Esophagus squamous epithelium (tissue), 5 donors: Measurements from ENCODE around the gene TRIP12. TPM values are rescaled to one million over a fixed set of nuclear protein-coding genes. Genes with fewer than 3 reads are reported as not detected.
"Not testable (repeated sequence)": the region's sequence is repeated elsewhere in the genome, so short reads cannot be mapped to it uniquely, and the experiment has no call there.

ENCODE experiments used
- DNase-seq: peaks from one replicate; lab custom pipeline; 2025; lab: John Stamatoyannopoulos, UW
- H3K27ac ChIP-seq, 4 donors: fragments of 200-600 bp; sonication (generic); one replicate each; pipeline ENCODE4 v1.5.1; 2016 to 2019; ENCODE audit warnings: mild to moderate bottlenecking in 1 of 4
- H3K27me3 ChIP-seq, 4 donors: fragments of 200-600 bp; sonication (generic); 1 replicate in 3 of 4; 2 replicates in 1 of 4; pipeline versions ENCODE4 v1.5.1 to v1.6.0; 2017 to 2021; ENCODE audit warnings: antibody characterized with exemption in 1 of 4
- H3K36me3 ChIP-seq, 3 donors: fragments of 200-600 bp; sonication (generic); one replicate each; pipeline ENCODE4 v1.5.1; 2016 to 2019
- H3K4me1 ChIP-seq, 3 donors: fragments of 200-600 bp; sonication (generic); one replicate each; pipeline ENCODE4 v1.5.1; 2017 to 2019
- H3K4me3 ChIP-seq, 4 donors: fragments of 200-600 bp; sonication (generic); 1 replicate in 3 of 4; 2 replicates in 1 of 4; pipeline ENCODE4 v1.5.1; 2016 to 2019; ENCODE audit warnings: mild to moderate bottlenecking in 2 of 4, moderate library complexity in 1 of 4
- H3K9me3 ChIP-seq, 3 donors: fragments of 200-600 bp; sonication (generic); one replicate each; pipeline ENCODE4 v1.5.1; 2016 to 2019
- POLR2A ChIP-seq, 4 donors: fragments of 450-650 bp; IDR thresholded peaks; one replicate each; pipeline ENCODE4 v1.6.1; 2017; ENCODE audit warnings: antibody characterized with exemption in 4 of 4, mild to moderate bottlenecking in 4 of 4, moderate library complexity in 3 of 4
- WGBS, 2 donors: methylation state at CpG; one replicate each; pipeline ENCODE4 v1.1.5; 2018; 5-methylcytosine and 5-hydroxymethylcytosine counted together
- intact Hi-C: fragments of 100-400 bp; cut with DNase I; formaldehyde crosslinking; loops from one replicate; pipeline ENCODE4 v1.15.0; 2022
- total RNA-seq, 4 donors: library from RNA; depleted of rRNA; stranded (reverse); fragments of >200 nt; gene quantifications; one replicate each; pipeline ENCODE4 v1.1.0, GENCODE V29; 2016
- TF ChIP-seq, protein P1 (sequence below), 6 experiments: fragments of 450-650 bp in 4 of 6; fragments of 200-600 bp in 2 of 6; sonication (generic) in 2 of 6; IDR thresholded peaks; one replicate each; pipeline ENCODE4 v1.5.1; 2016 to 2019; ENCODE audit warnings: antibody characterized with exemption in 6 of 6, mild to moderate bottlenecking in 4 of 6, moderate library complexity in 4 of 6
- donor health status: DM: yes; HTN: yes; CAD: no.

TRIP12 gene
- total RNA-seq, 4 donors from 2014 or later, result 84.8 to 174 (median 125) TPM

GRCh38 chr2:229838729-229839128 lies 83.1 kb downstream of the TRIP12 start:
- Histone ChIP-seq H3K4me1 (peaks cover 0 to 6% (median 5%) of the 10 kb centered on the region in 3 donors), H3K27ac (no peak overlapping the region), H3K9me3 (no peaks in the 10 kb centered on the region), H3K4me3 (no peak overlapping the region), H3K36me3 (peaks cover 0 to 80% (median 12%) of the 10 kb centered on the region in 3 donors), H3K27me3 (no peaks in the 10 kb centered on the region)
- TF ChIP-seq, protein P1, sequence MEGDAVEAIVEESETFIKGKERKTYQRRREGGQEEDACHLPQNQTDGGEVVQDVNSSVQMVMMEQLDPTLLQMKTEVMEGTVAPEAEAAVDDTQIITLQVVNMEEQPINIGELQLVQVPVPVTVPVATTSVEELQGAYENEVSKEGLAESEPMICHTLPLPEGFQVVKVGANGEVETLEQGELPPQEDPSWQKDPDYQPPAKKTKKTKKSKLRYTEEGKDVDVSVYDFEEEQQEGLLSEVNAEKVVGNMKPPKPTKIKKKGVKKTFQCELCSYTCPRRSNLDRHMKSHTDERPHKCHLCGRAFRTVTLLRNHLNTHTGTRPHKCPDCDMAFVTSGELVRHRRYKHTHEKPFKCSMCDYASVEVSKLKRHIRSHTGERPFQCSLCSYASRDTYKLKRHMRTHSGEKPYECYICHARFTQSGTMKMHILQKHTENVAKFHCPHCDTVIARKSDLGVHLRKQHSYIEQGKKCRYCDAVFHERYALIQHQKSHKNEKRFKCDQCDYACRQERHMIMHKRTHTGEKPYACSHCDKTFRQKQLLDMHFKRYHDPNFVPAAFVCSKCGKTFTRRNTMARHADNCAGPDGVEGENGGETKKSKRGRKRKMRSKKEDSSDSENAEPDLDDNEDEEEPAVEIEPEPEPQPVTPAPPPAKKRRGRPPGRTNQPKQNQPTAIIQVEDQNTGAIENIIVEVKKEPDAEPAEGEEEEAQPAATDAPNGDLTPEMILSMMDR (IDR thresholded peaks at IDR 0.05), result no peak
- TF ChIP-seq POLR2A (IDR thresholded peaks at IDR 0.05), result no peak
- intact Hi-C loops, result no loop called here
- no peak for DNase-seq
- 78 to 80% methylated on average over 6 of the region's 6 CpGs for WGBS, 2 donors

DNA sequence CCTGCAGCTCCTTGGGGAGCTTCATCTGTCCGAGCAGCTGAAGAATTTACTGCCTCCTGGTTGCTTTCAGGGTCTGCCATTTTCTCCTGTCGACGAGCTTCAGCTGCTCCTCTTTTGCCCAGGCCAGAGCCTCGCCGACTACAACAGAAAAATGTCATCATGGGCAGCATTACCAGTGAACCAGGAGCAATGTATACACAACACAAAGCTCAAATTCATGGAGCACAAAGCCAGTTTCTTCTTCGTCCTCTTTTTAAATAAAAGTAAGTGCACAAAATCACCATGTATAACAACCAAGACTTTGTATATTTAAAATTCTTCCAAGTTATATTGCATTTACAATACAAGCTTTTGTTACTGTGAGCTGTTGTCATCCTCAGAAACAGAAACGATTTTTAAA lies 85.0 kb downstream of the TRIP12 start:
- Histone ChIP-seq H3K9me3 (no peaks in the 10 kb centered on the region), H3K36me3 (peaks cover 0 to 94% (median 12%) of the 10 kb centered on the region in 3 donors), H3K4me1 (peaks cover 0 to 6% (median 5%) of the 10 kb centered on the region in 3 donors), H3K27me3 (no peaks in the 10 kb centered on the region), H3K4me3 (no peak overlapping the region), H3K27ac (no peak overlapping the region)
- no peak for DNase-seq
- 83 to 88% methylated on average over 7 of the region's 7 CpGs for WGBS, 2 donors
- intact Hi-C loops, result no loop called here
- TF ChIP-seq, protein P1 (IDR thresholded peaks at IDR 0.05), result no peak
- TF ChIP-seq POLR2A (IDR thresholded peaks at IDR 0.05), result no peak

DNA sequence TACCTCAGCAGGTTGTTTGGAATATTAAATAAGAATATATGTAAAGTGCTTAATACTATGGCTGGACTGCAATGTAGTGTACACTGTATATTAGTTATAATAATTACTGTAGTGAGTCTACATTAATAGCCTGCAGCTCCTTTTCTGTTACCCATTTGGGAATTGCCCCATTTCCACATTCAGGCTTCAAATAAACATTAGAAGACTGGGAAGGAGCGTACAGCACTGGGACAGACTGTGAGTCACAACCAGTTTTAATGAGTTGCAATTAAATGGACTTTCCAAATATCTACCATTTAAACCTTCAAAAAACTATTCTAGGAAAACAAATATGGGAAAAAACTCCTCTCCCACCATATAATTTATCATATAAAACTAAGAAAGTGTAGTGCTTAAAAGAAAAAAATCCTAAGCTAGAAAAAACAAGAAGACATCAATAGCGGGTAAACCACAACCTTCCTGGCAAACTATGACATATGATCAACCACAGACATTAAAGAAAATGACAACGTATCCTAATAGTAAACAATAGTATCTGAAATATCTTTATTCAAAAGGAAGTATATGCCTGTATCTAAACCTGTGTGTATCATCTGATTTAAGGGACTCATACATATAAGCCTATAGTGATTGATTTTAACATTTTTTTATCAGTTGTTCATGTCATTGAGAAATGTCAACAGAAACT lies 86.1 kb downstream of the TRIP12 start:
- DNase-seq, result no peak
- TF ChIP-seq, protein P1 (IDR thresholded peaks at IDR 0.05), result no peak
- TF ChIP-seq POLR2A (IDR thresholded peaks at IDR 0.05), result no peak
- WGBS, 2 donors, result 58 to 61% methylated on average over 3 of the region's 3 CpGs
- peaks cover 0 to 6% (median 5%) of the 10 kb centered on the region in 3 donors for H3K4me1 ChIP-seq
- H3K4me3 ChIP-seq, result no peak overlapping the region
- H3K36me3 ChIP-seq, result peaks cover 0 to 94% (median 12%) of the 10 kb centered on the region in 3 donors
- H3K9me3 ChIP-seq, result no peaks in the 10 kb centered on the region
- no peaks in the 10 kb centered on the region for H3K27me3 ChIP-seq
- intact Hi-C loops, result no loop called here
- H3K27ac ChIP-seq, result no peak overlapping the region

- H3K4me3 ChIP-seq, DNase-seq, H3K27ac ChIP-seq, H3K4me1 ChIP-seq, H3K9me3 ChIP-seq, H3K27me3 ChIP-seq, intact Hi-C loops: not testable (repeated sequence)
- WGBS, 2 donors, result 75 to 81% methylated on average over 4 of the region's 4 CpGs
- peaks cover 0 to 94% (median 10%) of the 10 kb centered on the region in 3 donors for H3K36me3 ChIP-seq
These were observed 87.4 kb downstream of the TRIP12 start for GRCh38 chr2:229834368-229834767.

DNA sequence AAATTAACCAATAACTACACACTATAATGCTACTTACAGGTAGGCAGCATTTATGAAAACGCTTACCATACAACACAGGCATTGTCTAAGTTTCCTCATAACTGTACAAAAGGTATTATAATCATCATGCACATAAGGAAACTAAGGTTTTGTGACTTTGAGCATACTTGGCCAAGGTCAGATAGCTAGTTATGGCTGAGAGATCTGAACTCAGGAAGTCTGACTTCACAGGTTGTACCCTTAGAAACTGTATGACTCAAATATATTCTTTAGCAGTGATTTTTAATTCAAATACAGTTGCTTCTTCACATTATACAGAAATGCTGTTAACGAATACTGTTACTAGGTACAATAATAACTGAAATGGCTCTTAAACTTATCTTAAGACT lies 89.3 kb downstream of the TRIP12 start:
- Histone ChIP-seq H3K27ac (no peak overlapping the region), H3K36me3 (peaks cover 0 to 94% (median 11%) of the 10 kb centered on the region in 3 donors)

More for the DNA sequence above, 89.3 kb downstream of the TRIP12 start:
- H3K27me3 ChIP-seq, result no peaks in the 10 kb centered on the region
- H3K4me3 ChIP-seq, result no peak overlapping the region
- WGBS, 2 donors, result 64 to 66% methylated on average over 2 of the region's 2 CpGs
- intact Hi-C loops, result no loop called here
- DNase-seq, result no peak
- TF ChIP-seq, protein P1 (IDR thresholded peaks at IDR 0.05), result no peak
- no peaks in the 10 kb centered on the region for H3K9me3 ChIP-seq
- H3K4me1 ChIP-seq, result peaks cover 0 to 6% (median 5%) of the 10 kb centered on the region in 3 donors
